Measurements from ENCODE around the gene SPTB.
A peak's percentile ranks its signal among the peaks of the same experiment; 100 is the strongest.

SPTB gene

DNA sequence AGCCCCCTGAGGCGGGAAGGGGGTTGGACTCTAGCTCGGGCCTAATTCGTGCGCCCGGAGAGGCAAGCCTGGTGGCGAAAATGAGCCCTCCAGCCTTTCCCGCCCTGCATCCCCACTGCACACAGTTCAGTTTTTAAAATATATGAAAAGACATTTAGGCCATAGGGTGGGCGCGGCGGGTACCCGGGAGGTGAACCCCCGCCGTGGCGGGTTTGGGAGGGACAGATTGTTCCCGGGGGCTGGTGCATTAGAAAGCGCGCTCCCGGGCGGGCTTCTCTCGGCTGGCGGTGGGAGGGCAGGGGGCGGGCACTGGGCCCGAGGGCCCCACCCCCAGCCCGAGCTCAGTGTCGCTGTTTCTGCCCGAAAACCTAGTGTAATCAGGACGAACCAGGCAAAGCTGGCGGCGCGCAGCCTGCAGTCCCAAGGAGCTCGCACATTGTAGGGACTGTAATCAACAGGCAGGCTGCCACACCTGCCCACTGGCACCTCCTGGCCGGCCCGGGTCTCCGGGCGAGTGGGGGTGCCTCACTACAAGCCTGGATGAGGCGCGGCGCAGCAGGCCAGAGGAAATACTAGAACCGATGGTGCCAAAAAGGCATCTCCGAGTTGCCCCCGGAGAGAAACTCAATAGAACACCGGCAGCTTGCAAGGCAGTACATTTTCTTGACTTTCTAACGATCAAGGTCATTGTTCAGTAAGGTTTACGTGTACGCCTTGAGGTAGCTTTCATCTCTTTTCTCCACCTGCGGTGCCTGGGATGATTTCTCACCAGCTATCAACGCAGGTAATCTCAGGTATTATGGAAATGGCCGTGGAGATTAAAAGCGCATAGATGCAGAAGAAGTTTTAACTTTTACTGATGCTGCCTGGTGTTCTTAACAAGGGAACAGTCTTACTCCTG lies 764 bp upstream of the SPTB start:
- peak; percentile 88 for DNase-seq

GRCh38 chr14:64878837-64879634 lies 671 bp downstream of the SPTB start:
- DNase-seq = peak; percentile 84

- DNase-seq = no peak
Observed at GRCh38 chr14:64877846-64878245, 1.9 kb downstream of the SPTB start.

- no peak for DNase-seq
Observed at GRCh38 chr14:64875350-64875749, 4.4 kb downstream of the SPTB start.

GRCh38 chr14:64873506-64874219 lies 6.0 kb downstream of the SPTB start:
- DNase-seq = no peak

GRCh38 chr14:64871344-64871743 lies 8.4 kb downstream of the SPTB start:
- DNase-seq = no peak

DNA sequence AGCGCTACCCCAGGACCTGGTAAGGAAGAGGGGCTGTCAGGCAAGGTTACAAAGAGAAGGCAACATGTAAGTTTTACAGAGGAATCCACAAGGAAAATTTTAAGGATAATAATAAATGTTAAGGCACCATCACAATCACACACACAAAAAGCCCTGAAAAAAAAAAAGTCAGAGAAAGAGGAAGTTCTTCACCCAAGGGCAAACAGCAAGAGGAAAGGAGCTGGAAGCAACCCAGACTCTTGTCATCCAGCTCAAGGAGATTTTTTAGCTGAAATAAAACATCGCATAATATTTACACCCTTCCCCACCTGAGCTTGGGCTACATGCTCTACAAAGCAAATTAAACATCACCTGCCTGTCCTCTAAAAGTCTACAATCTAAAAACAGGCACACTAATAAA lies 9.5 kb downstream of the SPTB start:
- DNase-seq = no peak

- DNase-seq = no peak
Observed at GRCh38 chr14:64868841-64869240, 10.9 kb downstream of the SPTB start.

DNA sequence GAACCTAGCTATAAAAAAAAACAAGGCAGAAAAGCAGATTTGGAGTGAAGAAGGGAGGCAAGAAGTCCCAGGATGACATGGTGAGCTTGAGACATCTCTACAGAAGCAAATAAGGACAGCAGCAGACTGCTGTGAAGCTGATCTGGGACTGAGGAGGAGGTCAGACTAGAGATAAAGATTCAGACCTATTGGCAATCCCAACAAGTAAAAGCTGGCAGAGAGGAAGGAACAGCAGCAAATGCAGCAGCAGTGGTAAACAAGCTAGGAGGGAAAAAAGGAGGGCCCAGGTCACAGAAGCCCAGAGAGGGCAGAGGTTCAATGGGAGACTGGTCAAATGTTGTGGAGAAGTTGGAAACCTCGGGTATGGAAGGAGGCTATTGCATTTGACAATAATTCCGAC lies 11.3 kb downstream of the SPTB start:
- no peak for DNase-seq

- DNase-seq = no peak
Observed at GRCh38 chr14:64867182-64867581, 12.5 kb downstream of the SPTB start.

DNA sequence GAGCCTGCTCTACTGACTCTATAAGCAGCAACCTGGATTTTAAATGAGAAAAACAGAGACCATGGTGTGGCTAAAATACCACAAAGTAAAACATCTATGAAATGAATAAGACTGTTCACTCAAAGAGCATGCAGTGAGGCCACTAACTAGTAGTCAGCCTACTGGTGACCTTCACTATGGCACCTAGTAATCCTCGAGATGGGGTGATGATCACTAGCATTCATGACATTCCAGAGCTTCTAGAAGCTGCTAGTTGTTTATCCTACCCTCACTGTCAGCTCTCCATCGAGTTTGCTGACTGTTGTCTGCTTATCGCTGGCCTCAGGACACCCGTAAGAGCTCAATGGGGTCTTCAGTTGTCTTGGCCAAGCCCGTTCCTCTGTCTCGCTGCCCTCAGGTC lies 13.7 kb downstream of the SPTB start:
- no peak for DNase-seq

GRCh38 chr14:64865109-64865508 lies 14.6 kb downstream of the SPTB start:
- no peak for DNase-seq

- DNase-seq = no peak
Observed at GRCh38 chr14:64864258-64864657, 15.4 kb downstream of the SPTB start.

DNA sequence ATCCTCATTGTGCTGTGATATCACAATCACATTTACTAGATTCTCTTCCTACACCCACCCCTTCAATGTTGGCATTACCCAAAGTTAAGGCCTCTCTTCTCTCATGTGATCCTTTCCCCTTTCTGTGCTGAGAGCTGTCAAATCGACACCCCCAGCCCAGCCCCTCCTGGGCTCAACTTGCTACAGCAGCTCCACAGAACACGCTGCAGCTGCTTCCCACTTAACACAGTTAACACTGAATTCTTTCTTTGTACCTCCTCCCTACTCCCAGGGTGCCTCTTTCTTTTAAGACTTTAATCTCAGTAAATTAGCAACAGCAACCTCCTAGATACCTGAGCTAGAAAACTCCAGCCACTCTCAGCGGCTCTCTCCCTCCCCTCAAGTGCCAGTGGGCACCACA lies 17.8 kb downstream of the SPTB start:
- DNase-seq = no peak

- no peak for DNase-seq
Observed at GRCh38 chr14:64860039-64860438, 19.7 kb downstream of the SPTB start.

GRCh38 chr14:64857979-64858744 lies 21.5 kb downstream of the SPTB start:
- DNase-seq = peak; percentile 72

- DNase-seq = no peak
Observed at GRCh38 chr14:64856529-64857445, 22.9 kb downstream of the SPTB start.

DNA sequence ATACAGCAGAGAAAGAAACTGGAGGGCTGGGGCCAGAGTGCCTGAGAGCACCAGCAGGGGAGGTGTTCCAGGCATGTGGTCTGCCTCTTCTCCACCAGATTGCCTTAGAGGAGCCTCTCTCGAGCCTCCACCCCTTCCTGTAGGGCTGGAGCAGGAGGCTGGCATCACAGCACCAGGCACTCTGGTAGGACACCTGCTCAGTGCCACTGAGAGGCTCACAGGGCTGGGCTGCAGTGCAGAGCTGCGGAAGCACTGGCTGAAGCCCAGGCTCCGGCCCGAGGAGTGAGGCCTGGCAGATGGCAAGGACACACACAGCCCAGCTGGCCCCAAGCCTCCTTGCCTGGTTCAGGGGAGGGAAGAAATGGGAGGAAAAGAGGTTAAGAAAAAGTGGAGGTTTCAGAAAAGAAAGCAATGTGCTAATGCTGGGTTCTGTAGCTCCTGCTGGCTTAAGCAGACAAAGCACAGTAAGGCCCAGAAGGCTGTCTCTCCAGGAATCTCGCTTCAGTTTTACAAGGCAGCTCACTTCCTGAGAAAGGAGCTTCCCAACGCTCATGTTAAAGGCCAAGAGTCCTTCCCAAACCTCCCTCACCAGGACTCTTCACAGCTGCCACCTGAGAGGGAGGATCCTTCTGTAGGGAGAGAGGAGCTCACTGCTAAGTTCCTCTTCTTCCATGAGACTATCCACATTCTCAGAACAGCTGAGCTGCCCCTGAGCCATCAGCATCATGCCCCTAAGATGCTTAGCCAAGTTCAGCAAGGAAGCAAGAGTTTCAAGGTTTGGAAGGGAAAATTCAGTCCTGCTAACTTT lies 23.8 kb downstream of the SPTB start:
- peak; percentile 23 for DNase-seq

DNA sequence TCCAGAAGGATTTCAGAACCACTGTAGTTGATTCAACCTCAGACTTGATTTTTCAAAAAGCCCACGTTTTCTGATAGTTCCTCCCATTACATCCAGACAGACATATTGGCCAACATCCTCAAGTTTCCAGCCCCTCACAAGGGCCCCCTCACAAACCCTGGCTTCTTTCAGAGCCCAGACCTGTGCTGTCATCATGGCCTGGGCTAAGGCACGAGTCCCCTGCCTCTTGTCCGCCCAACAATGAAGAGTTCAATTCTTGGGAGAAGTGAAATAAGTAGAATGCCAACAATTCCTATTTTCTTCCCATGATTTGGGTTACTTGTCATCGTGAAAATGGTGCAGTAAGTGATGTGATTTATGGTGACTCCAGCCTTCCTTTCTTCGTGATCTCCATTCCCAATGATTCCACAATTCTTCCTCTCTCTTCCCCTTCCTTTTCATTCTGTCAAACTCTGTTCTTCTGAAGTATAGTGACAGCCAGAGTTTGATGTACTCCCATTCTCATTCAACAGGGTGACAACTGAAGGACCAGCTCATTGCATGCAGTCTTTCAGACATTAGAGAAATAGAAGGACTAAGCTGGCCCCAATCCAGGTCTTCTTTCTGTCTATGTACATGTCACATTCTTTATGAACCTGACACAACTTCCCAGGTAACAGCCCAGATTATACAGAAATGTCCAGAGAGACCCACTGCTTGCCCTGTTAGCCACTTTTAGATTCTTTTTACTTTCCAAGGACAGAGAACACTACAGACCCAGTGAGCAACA lies 29.2 kb downstream of the SPTB start:
- DNase-seq = no peak

DNA sequence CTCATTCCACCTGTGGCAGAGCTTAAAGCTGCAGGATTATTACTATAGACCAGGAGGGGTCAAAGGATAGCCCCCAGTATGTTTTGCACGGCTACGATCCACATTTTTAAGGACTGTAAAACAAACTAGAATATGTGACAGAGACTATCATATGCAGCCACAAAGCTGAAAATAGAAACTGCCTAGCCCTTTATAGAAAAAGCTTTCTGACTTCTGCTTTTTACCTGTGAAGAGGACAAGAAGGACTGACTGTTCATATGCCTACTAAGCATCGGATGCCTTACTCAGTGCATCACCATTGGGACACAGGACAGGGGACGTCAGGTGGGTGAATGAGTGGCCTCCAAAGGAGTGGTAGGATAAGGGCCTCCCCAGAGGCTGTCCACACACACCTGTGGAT lies 29.8 kb downstream of the SPTB start:
- no peak for DNase-seq
